HepG2 (cell line): ENCODE measurements around the gene ANKRD12. TPM values are rescaled to one million over a fixed set of nuclear protein-coding genes. Genes with fewer than 3 reads are reported as not detected.

ENCODE experiments used
- ARHGAP35 ChIP-seq: sonication (generic); formaldehyde crosslinking; IDR thresholded peaks from 2 replicates; pipeline ENCODE4 v1.9.0; 2022; ENCODE audit warnings: mild to moderate bottlenecking, inconsistent platforms, moderate library complexity, missing genetic modification reagents, borderline replicate concordance
- ATF7 ChIP-seq, 2 experiments: fragments of 450-650 bp in 1 of 2; sonication (generic) in 1 of 2; formaldehyde crosslinking in 1 of 2; IDR thresholded peaks; 2 replicates each; pipeline versions ENCODE4 v1.4.0 to v1.6.1; 2016 to 2020; ENCODE audit warnings: antibody characterized with exemption in 1 of 2, mild to moderate bottlenecking in 1 of 2, missing genetic modification reagents in 1 of 2
- CBX2 ChIP-seq, 2 experiments: fragments of 200-600 bp in 1 of 2; sonication (generic); formaldehyde crosslinking in 1 of 2; IDR thresholded peaks; 2 replicates each; pipeline versions ENCODE4 v1.7.0 to v1.8.1; 2018 to 2022; ENCODE audit warnings: low read depth in 2 of 2, low read length in 1 of 2, mild to moderate bottlenecking in 1 of 2, missing genetic modification reagents in 1 of 2
- CEBPB ChIP-seq: IDR thresholded peaks from 2 replicates; pipeline ENCODE4 v1.6.1; 2011; ENCODE audit warnings: low read depth, low read length, improper control_type of control experiment, borderline replicate concordance
- IRX3 ChIP-seq: sonication (generic); formaldehyde crosslinking; IDR thresholded peaks from 2 replicates; pipeline ENCODE4 v1.8.1; 2023; ENCODE audit warnings: mild to moderate bottlenecking, low read depth, missing genetic modification reagents, borderline replicate concordance
- KLF13 ChIP-seq: sonication (generic); formaldehyde crosslinking; IDR thresholded peaks from 2 replicates; pipeline ENCODE4 v1.4.0; 2020; ENCODE audit warnings: mild to moderate bottlenecking, missing genetic modification reagents
- MTF1 ChIP-seq: sonication (generic); formaldehyde crosslinking; IDR thresholded peaks from 2 replicates; pipeline ENCODE4 v1.5.0; 2020; ENCODE audit warnings: missing genetic modification reagents
- ZBTB4 ChIP-seq: sonication (generic); formaldehyde crosslinking; IDR thresholded peaks from 2 replicates; pipeline ENCODE4 v1.4.0; 2020; ENCODE audit warnings: missing genetic modification reagents, mild to moderate bottlenecking, borderline replicate concordance
- ZNF235 ChIP-seq: sonication (generic); formaldehyde crosslinking; IDR thresholded peaks from 2 replicates; pipeline ENCODE4 v1.8.1; 2023; ENCODE audit warnings: mild to moderate bottlenecking, missing genetic modification reagents, borderline replicate concordance
- ZNF549 ChIP-seq: sonication (generic); formaldehyde crosslinking; IDR thresholded peaks from 2 replicates; pipeline ENCODE4 v1.5.0; 2020; ENCODE audit warnings: missing genetic modification reagents
- ZNF737 ChIP-seq: sonication (generic); formaldehyde crosslinking; IDR thresholded peaks from 2 replicates; pipeline ENCODE4 v1.5.0; 2020; ENCODE audit warnings: missing genetic modification reagents, mild to moderate bottlenecking, borderline replicate concordance
- ZSCAN20 ChIP-seq: sonication (generic); formaldehyde crosslinking; IDR thresholded peaks from 2 replicates; pipeline ENCODE4 v1.4.0; 2020; ENCODE audit warnings: missing genetic modification reagents, mild to moderate bottlenecking, borderline replicate concordance
- polyA plus RNA-seq, 8 experiments: library from polyadenylated mRNA; depleted of rRNA in 3 of 8; stranded (reverse) in 7 of 8; unstranded in 1 of 8; fragments of >200 nt; fragmentation: Illumina TruSeq in 4 of 8; extraction: Trizol in 4 of 8; gene quantifications; 2 replicates each; pipeline versions ENCODE4 v1.2.1 to v1.2.3, GENCODE V29; 2011 to 2016; ENCODE audit warnings: low read depth in 4 of 8, missing spikeins in 1 of 8, mixed read lengths in 1 of 8; ENCODE audit not compliant: insufficient read depth in 1 of 8
- total RNA-seq, 5 experiments: library from RNA; depleted of rRNA; stranded (reverse); fragments of >200 nt; fragmentation: Illumina TruSeq; extraction: Trizol; gene quantifications; 2 replicates each; pipeline ENCODE4 v1.2.3, GENCODE V29; 2016; ENCODE audit warnings: low read depth in 1 of 5
- TF ChIP-seq, protein P1 (sequence below): sonication (generic); formaldehyde crosslinking; IDR thresholded peaks from 2 replicates; pipeline ENCODE4 v1.8.0; 2022; ENCODE audit warnings: missing genetic modification reagents, low read depth, mild to moderate bottlenecking, borderline replicate concordance
- TF ChIP-seq, protein P2 (sequence below): sonication (generic); formaldehyde crosslinking; IDR thresholded peaks from 2 replicates; pipeline ENCODE4 v1.5.1; 2020; ENCODE audit warnings: missing genetic modification reagents, mild to moderate bottlenecking, borderline replicate concordance
- TF ChIP-seq, protein P3 (sequence below): sonication (generic); formaldehyde crosslinking; IDR thresholded peaks from 2 replicates; pipeline ENCODE4 v1.5.0; 2020; ENCODE audit warnings: mild to moderate bottlenecking, missing genetic modification reagents

The ANKRD12 gene
- total and polyA plus RNA-seq, 2 of the 13 experiments (the other 11 are each of a cell fraction or from before 2014, with no cell fraction given): 6.0 to 23.2 TPM

GRCh38 chr18:9102508-9103375 is 33.8 kb upstream of the ANKRD12 start, which contains the start of gene NDUFV2 (continued):
- TF ChIP-seq, protein P1, sequence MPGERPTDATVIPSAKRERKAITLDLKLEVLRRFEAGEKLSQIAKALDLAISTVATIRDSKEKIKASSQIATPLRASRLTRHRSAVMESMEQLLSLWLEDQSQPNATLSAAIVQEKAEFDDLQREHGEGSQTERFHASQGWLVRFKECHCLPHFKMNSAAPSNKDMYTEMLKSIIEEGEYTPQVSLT (CRISPR knock-in tag): no peak
- TF ChIP-seq MTF1 (CRISPR knock-in tag): no peak
- TF ChIP-seq ATF7 (IDR thresholded peaks at IDR 0.05): no peak
- peak; percentile 57; the same call in 1 of the 2 replicates for TF ChIP-seq ATF7 (CRISPR knock-in tag; IDR thresholded peaks at IDR 0.05)
- no peak; the same call in 1 of the 2 replicates for TF ChIP-seq KLF13 (CRISPR knock-in tag)
- no peak for TF ChIP-seq CEBPB
- peak; percentile 84; the same call in 1 of the 2 replicates for TF ChIP-seq IRX3
- TF ChIP-seq ZNF549 (CRISPR knock-in tag): no peak
- no peak for TF ChIP-seq ZNF737
- TF ChIP-seq ARHGAP35: 0 out of 2 replicates have a peak, but pooled peaks have one; percentile 46
- TF ChIP-seq, protein P2, sequence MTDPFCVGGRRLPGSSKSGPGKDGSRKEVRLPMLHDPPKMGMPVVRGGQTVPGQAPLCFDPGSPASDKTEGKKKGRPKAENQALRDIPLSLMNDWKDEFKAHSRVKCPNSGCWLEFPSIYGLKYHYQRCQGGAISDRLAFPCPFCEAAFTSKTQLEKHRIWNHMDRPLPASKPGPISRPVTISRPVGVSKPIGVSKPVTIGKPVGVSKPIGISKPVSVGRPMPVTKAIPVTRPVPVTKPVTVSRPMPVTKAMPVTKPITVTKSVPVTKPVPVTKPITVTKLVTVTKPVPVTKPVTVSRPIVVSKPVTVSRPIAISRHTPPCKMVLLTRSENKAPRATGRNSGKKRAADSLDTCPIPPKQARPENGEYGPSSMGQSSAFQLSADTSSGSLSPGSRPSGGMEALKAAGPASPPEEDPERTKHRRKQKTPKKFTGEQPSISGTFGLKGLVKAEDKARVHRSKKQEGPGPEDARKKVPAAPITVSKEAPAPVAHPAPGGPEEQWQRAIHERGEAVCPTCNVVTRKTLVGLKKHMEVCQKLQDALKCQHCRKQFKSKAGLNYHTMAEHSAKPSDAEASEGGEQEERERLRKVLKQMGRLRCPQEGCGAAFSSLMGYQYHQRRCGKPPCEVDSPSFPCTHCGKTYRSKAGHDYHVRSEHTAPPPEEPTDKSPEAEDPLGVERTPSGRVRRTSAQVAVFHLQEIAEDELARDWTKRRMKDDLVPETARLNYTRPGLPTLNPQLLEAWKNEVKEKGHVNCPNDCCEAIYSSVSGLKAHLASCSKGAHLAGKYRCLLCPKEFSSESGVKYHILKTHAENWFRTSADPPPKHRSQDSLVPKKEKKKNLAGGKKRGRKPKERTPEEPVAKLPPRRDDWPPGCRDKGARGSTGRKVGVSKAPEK: no peak
- TF ChIP-seq ZSCAN20 (CRISPR knock-in tag): no peak
- TF ChIP-seq, protein P3, sequence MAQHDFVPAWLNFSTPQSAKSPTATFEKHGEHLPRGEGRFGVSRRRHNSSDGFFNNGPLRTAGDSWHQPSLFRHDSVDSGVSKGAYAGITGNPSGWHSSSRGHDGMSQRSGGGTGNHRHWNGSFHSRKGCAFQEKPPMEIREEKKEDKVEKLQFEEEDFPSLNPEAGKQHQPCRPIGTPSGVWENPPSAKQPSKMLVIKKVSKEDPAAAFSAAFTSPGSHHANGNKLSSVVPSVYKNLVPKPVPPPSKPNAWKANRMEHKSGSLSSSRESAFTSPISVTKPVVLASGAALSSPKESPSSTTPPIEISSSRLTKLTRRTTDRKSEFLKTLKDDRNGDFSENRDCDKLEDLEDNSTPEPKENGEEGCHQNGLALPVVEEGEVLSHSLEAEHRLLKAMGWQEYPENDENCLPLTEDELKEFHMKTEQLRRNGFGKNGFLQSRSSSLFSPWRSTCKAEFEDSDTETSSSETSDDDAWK (CRISPR knock-in tag): no peak
- TF ChIP-seq CBX2 (IDR thresholded peaks at IDR 0.05; ENCODE audit: low read depth, low read length): no peak
- no peak for TF ChIP-seq CBX2 (CRISPR knock-in tag; IDR thresholded peaks at IDR 0.05; ENCODE audit: low read depth)
- no peak for TF ChIP-seq ZNF235 (CRISPR knock-in tag)
- TF ChIP-seq ZBTB4 (CRISPR knock-in tag): no peak
